GM12878 (cell line): ENCODE data around the gene ZNF101. TPM values are rescaled to one million over a fixed set of nuclear protein-coding genes. Genes with fewer than 3 reads are reported as not detected.

ENCODE experiments used
- ATAC-seq: fragments of 200-7000 bp; cut with Tn5 transposase; 3 replicates; pipeline ENCODE4 v1.9.1; 2020; ENCODE audit warnings: mild to moderate bottlenecking, moderate library complexity
- BruUV-seq: library from RNA; stranded (reverse); fragments of 400-500 nt; replicated peaks from 2 replicates; lab custom pipeline; 2021; lab: Mats Ljungman, UMichigan
- CTCF ChIA-PET: fragments of 300-600 bp; sonication (Branson Sonifier 250); formaldehyde crosslinking; extraction: SDS; loops from one replicate; lab custom pipeline; 2021; ENCODE audit warnings: inconsistent platforms; lab: Yijun Ruan, JAX
- POLR2A ChIA-PET: fragments of 350-600 bp; formaldehyde crosslinking; extraction: SDS; loops from one replicate; lab custom pipeline; 2021; ENCODE audit warnings: inconsistent platforms; lab: Charles Lee
- RAD21 ChIA-PET: fragments of 300-600 bp; sonication (Branson Sonifier 250); formaldehyde crosslinking; loops from one replicate; lab custom pipeline; 2023; ENCODE audit warnings: antibody characterized with exemption; ENCODE audit not compliant: unreplicated experiment; lab: Charles Lee
- SMC1A ChIA-PET: fragments of 300-600 bp; sonication (Branson Sonifier 250); formaldehyde crosslinking; loops from one replicate; lab custom pipeline; 2023; ENCODE audit not compliant: unreplicated experiment, uncharacterized antibody; lab: Charles Lee
- DNase-seq: peaks from one replicate; pipeline ENCODE4 v3.0.0-alpha.2; 2011; ENCODE audit warnings: low read depth, low spot score
- FAIRE-seq: peaks from 3 replicates; lab custom pipeline; 2011; peaks lifted over from hg19 to GRCh38; lab: Jason Lieb, UNC
- H2AFZ ChIP-seq: 2 replicates; pipeline ENCODE4 v1.6.0; 2011; ENCODE audit warnings: low read depth, low read length, control low read depth; ENCODE audit not compliant: control insufficient read depth
- H3K27ac ChIP-seq: 2 replicates; pipeline ENCODE4 v1.5.1; 2011; ENCODE audit warnings: control low read depth; ENCODE audit not compliant: control insufficient read depth, insufficient read depth
- H3K27me3 ChIP-seq, 2 experiments: replicated peaks in 1 of 2; 2 replicates each; pipeline versions ENCODE4 v1.6.0 to v1.6.1; 2011; ENCODE audit warnings: low read length in 1 of 2; ENCODE audit not compliant: control insufficient read depth in 2 of 2, insufficient read depth in 2 of 2
- H3K36me3 ChIP-seq, 2 experiments: 2 replicates each; pipeline ENCODE4 v1.5.1; 2011; ENCODE audit warnings: low read length in 1 of 2; ENCODE audit not compliant: control insufficient read depth in 2 of 2, insufficient read depth in 2 of 2
- H3K4me1 ChIP-seq: 2 replicates; pipeline ENCODE4 v1.6.1; 2011; ENCODE audit warnings: mild to moderate bottlenecking, low read length, moderate library complexity, mixed read lengths; ENCODE audit not compliant: control insufficient read depth, insufficient read depth
- H3K4me2 ChIP-seq: 2 replicates; pipeline ENCODE4 v1.6.0; 2011; ENCODE audit warnings: control low read depth; ENCODE audit not compliant: control insufficient read depth, insufficient read depth
- H3K4me3 ChIP-seq: fragments of 200-600 bp; sonication (generic); 2 replicates; pipeline ENCODE4 v1.5.1; 2016
- H3K79me2 ChIP-seq: 2 replicates; pipeline ENCODE4 v1.6.0; 2011; ENCODE audit warnings: low read length; ENCODE audit not compliant: control insufficient read depth, insufficient read depth
- H3K9ac ChIP-seq: 2 replicates; pipeline ENCODE4 v1.8.0; 2011; ENCODE audit warnings: low read length, control low read depth, mixed read lengths; ENCODE audit not compliant: control insufficient read depth, insufficient read depth
- H3K9me3 ChIP-seq: replicated peaks from 3 replicates; pipeline ENCODE4 v1.5.1; 2011; ENCODE audit warnings: mild to moderate bottlenecking, low read length; ENCODE audit not compliant: control insufficient read depth, insufficient read depth
- H4K20me1 ChIP-seq: 2 replicates; pipeline ENCODE4 v1.6.0; 2011; ENCODE audit not compliant: control insufficient read depth, insufficient read depth
- GATAD2B ChIP-seq: fragments of 450-650 bp; conservative IDR thresholded peaks from 2 replicates; pipeline ENCODE4 v1.6.1; 2017; ENCODE audit warnings: low read depth, mild to moderate bottlenecking, moderate library complexity
- IKZF2 ChIP-seq, 2 experiments: fragments of 450-650 bp; IDR thresholded peaks; 2 replicates each; pipeline ENCODE4 v1.6.1; 2017; ENCODE audit warnings: mild to moderate bottlenecking in 2 of 2, moderate library complexity in 2 of 2
- POLR2A ChIP-seq: IDR thresholded peaks from 2 replicates; pipeline ENCODE4 v1.6.1; 2011; ENCODE audit warnings: low read depth, mild to moderate bottlenecking, low read length
- RBBP5 ChIP-seq: fragments of 200-600 bp; sonication (generic); conservative IDR thresholded peaks from 2 replicates; pipeline ENCODE4 v1.6.1; 2016
- RELA ChIP-seq: fragments of 450-650 bp; IDR thresholded peaks from 2 replicates; pipeline ENCODE4 v1.8.0; 2014; ENCODE audit warnings: borderline replicate concordance; ENCODE audit not compliant: partially characterized antibody
- ZBED1 ChIP-seq: IDR thresholded peaks from 2 replicates; pipeline ENCODE4 v1.6.1; 2016; ENCODE audit warnings: borderline replicate concordance
- WGBS: methylation state at CpG from one replicate; pipeline ENCODE4 v1.1.6; 2016; ENCODE audit warnings: low lambda C conversion rate; ENCODE audit not compliant: insufficient replicate concordance, insufficient coverage; ENCODE audit errors: missing lambda C conversion rate; 5-methylcytosine and 5-hydroxymethylcytosine counted together
- in situ Hi-C: fragments of 300-500 bp; cut with MboI; formaldehyde crosslinking; loops from 9 replicates; pipeline ENCODE4 v1.14.3; 2018; ENCODE audit warnings: mixed read lengths
- intact Hi-C: fragments of 100-400 bp; cut with micrococcal nuclease; formaldehyde crosslinking; loops from one replicate; pipeline ENCODE4 v1.14.2; 2022; ENCODE audit not compliant: unreplicated experiment
- polyA plus RNA-seq, 11 experiments: library from polyadenylated mRNA; depleted of rRNA in 4 of 11; unstranded in 6 of 11; stranded (reverse) in 5 of 11; fragments of >200 nt; fragmentation: Nextera tagmentation in 4 of 11; fragmentation: Illumina TruSeq in 1 of 11; extraction: Ambion mirVana in 4 of 11; extraction: Trizol in 1 of 11; gene quantifications; 1 replicate in 1 of 11; 2 replicates in 10 of 11; pipeline versions ENCODE4 v1.2.1 to v1.2.3, GENCODE V29; 2011 to 2016; ENCODE audit warnings: inconsistent platforms in 2 of 11, missing spikeins in 2 of 11, low read depth in 1 of 11
- total RNA-seq, 4 experiments: library from RNA; depleted of rRNA in 3 of 4; stranded (reverse); fragments of >200 nt in 3 of 4; fragmentation: Illumina TruSeq in 1 of 4; extraction: Trizol in 1 of 4; gene quantifications; 2 replicates each; pipeline versions ENCODE4 v1.2.1 to v1.2.3, GENCODE V29; 2013 to 2021

The ZNF101 gene
- total and polyA plus RNA-seq, 10 of the 15 experiments (the other 5 are each of a cell fraction or from before 2014, with no cell fraction given) = 15.2 to 40.5 (median 19.8) TPM

DNA sequence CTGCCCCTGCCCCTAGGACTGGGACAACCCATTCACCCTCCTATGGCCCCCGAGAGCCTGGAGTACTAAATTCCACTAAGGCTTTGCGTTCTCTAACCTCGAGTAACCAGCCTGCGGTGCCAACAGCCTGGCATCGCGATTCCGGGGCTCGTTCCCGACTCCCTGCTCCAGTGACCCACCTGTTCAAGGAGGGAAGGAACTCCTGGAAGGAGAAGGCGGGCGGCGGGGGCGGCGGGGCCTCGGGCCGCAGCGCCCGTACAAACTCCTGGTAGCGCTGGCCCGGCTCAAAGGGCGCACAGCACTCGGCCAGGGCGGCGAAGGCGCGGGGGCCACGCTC is 31.5 kb upstream of the ZNF101 start:
- H3K4me2 ChIP-seq = no peak overlapping the region
- ChIA-PET SMC1A (no interaction called here), POLR2A (interaction anchor here (0.6 to 1.2 kb wide), 2 partner anchors 20 to 59 kb away, joined by 3 read pairs; no protein-coding TSS in a partner anchor), RAD21 (no interaction called here), CTCF (no interaction called here)
- H3K9me3 ChIP-seq = no peaks in the 10 kb centered on the region
- ATAC-seq = no peak
- H3K27ac ChIP-seq = no peak overlapping the region
- DNase-seq = no peak
- TF ChIP-seq RELA (no peak), ZBED1 (no peak), RBBP5 (no peak)
- in situ Hi-C loops (no loop called here), intact Hi-C loops (no loop called here)
- no peaks in the 10 kb centered on the region; the same call in 1 of the 2 replicates for H3K4me1 ChIP-seq
- H2AFZ ChIP-seq = no peak overlapping the region
- no peak overlapping the region for H3K9ac ChIP-seq
- no peaks in the 10 kb centered on the region; the same call in 1 of the 2 replicates for H4K20me1 ChIP-seq
- FAIRE-seq = no peak
- H3K79me2 ChIP-seq = peaks cover 6% of the 10 kb centered on the region
- H3K36me3 ChIP-seq = peaks cover 30 to 33% of the 10 kb centered on the region in 2 experiments
- WGBS = 98% methylated on average over 18 of the region's 27 CpGs
- H3K27me3 ChIP-seq = no peaks in the 10 kb centered on the region
- BruUV-seq = no TSS peak
- no peak overlapping the region for H3K4me3 ChIP-seq

DNA sequence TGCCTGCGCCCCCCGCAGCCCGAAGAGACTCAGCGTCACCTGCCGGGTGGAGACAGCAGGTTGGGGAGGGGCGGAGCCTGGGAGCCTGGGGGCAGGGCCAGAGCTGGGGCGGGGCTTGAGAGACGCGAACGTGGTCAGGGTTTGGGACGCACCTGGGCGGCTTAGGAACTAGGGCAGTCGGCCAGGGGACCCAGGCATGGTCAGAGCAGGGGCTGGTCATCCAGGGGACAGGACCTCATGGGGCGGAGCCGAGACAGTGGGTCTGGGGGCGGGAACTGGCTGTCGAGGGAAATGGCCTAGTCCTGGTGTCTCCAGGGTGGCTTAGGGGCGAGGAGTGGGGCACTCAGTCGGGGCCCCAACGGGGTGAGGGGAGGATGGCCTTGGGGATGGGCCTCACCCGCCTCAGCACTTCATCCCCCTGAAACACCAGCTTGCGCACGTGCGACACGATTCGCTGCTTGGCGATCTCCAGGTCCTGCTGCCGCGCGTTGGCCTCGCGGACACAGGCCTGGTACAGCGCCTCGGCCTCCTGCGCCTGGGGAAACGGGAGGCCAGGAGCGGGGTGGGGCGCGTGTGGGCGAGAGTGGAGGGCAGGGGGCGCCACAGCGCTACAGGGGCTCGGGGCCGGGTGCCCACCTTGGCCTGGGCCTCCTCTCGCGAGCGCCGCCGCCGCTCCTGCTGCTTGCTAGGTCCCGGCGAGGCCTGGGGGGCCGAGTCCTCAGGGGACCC is 31.0 kb upstream of the ZNF101 start:
- peaks cover 29 to 30% of the 10 kb centered on the region in 2 experiments for H3K36me3 ChIP-seq
- in situ Hi-C loops (no loop called here), intact Hi-C loops (no loop called here)
- H3K27me3 ChIP-seq = no peaks in the 10 kb centered on the region
- H3K4me1 ChIP-seq = no peaks in the 10 kb centered on the region; the same call in 1 of the 2 replicates
- DNase-seq (no peak), FAIRE-seq (no peak), ATAC-seq (no peak)
- no peak overlapping the region for H3K27ac ChIP-seq
- no peaks in the 10 kb centered on the region for H3K9me3 ChIP-seq
- H4K20me1 ChIP-seq = no peaks in the 10 kb centered on the region; the same call in 1 of the 2 replicates
- RAD21 ChIA-PET = no interaction called here
- POLR2A ChIA-PET = interaction anchor here (0.6 kb wide), 1 partner anchor 481 kb away, joined by 4 read pairs; no protein-coding TSS in a partner anchor
- BruUV-seq = no TSS peak
- H3K4me2 ChIP-seq = no peak overlapping the region
- TF ChIP-seq POLR2A (peak; percentile 25; the same call in 1 of the 2 replicates), GATAD2B (no peak), IKZF2 (IDR thresholded peaks at IDR 0.05) (no peak)
- no peak overlapping the region for H3K9ac ChIP-seq
- SMC1A ChIA-PET = no interaction called here
- no peak overlapping the region for H2AFZ ChIP-seq
- no peak overlapping the region for H3K4me3 ChIP-seq
- WGBS = 97% methylated on average over 25 of the region's 53 CpGs
- peaks cover 12% of the 10 kb centered on the region for H3K79me2 ChIP-seq
- CTCF ChIA-PET = no interaction called here
